B cell (primary cell): ENCODE measurements around the gene DOK7.

Experiments
- CTCF ChIP-seq: fragments of 200-600 bp; IDR thresholded peaks from one replicate; pipeline ENCODE4 v1.8.0; 2022; ENCODE audit warnings: antibody characterized with exemption, mild to moderate bottlenecking
- EZH2 ChIP-seq: IDR thresholded peaks from 2 replicates; pipeline ENCODE4 v1.6.1; 2012; ENCODE audit warnings: borderline replicate concordance, low read depth, mild to moderate bottlenecking, moderate library complexity, low read length; ENCODE audit not compliant: insufficient read depth, poor library complexity, severe bottlenecking

DNA sequence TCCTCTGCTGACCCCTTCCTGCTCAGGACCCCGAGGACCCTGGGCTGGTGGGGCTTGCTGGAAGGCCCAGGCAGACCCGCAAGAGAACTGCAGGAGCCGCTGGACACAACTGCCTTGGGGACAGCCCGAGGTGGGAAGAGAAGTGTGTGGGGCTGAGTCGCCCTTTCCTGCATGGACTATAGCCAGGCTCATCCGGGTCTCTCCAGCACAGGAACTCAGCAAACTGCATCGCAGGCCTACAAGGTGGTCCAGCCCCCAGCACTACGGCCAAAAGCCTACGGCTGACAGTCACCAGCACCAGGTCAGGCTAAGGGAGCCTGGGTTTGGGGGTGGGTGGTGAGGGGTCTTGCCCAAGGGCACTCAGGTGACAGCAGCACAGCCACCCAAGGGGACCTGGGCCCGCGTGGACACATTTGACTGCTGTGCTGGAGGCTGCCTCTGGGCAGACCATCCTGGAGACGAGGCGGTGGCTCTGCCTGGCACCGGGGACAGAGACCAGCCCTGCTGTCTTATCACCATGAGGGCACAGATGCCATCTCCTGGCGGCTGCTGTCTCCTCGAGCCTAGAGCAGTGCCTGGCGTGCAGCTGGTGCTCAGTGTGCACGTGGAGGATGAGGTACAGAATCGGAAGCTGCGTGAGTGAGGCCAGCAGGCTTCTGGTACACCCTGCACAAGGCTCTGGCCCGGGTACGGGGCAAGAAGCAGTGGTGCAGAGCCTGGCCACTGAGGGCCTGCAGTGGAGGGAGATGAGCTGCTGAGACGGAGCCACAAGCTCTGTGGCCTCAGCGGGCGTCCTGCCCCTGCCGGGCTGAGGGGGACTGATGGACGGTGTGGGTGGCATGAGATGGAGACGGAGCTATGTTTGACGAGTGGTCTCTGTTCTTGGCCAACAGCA, 54.0 kb downstream of the DOK7 start:
- TF ChIP-seq CTCF = no peak
- TF ChIP-seq EZH2 = no peak
